ENCODE results near the gene ATF5.
"Not testable (repeated sequence)": the region's sequence is repeated elsewhere in the genome, so short reads cannot be mapped to it uniquely, and the experiment has no call there.

Gene ATF5

DNA sequence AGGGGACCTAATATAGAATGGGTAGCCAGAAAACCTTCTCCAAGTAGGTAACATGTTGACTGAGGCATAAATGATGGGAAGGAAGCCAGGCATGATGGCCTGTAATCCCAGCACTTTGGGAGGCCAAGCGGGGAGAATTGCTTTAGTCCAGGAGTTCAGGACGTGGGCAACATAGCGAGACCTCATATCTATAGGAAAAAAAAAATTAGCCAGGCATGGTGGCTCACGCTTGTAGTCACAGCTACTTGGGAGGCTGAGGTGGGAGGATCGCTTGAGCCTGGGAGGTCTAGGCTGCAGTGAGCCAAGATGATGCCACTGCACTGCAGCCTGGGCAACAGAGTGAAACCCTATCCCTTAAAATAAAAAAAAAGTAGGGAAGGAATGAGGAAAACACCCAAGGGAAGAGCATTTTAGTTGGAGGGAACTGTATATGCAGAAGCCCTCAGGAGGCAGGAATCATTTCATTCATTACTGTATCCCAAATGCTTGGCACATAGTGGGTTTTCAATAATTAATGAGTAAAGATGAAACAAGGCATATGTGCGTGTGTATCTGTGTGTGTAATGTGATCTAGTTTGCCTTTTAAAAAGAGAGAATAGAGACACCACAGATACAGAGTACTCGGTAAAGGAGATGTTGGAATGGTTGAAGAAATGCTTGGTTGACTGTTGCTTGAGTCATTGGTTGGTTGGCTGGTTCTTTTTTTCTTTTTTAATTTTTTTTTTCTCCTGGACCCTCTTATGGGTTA, 2.5 kb downstream of the ATF5 start:
- Histone ChIP-seq H3K27ac (ENCODE audit: low read depth, low read length) (no peak overlapping the region), H3K27me3 (ENCODE audit: control insufficient read depth, insufficient read depth, low read length) (no peaks in the 10 kb centered on the region), H3K4me1 (ENCODE audit: control insufficient read depth, insufficient read depth, low read length) (peaks cover 5% of the 10 kb centered on the region), H3K9ac (ENCODE audit: low read length) (no peak overlapping the region), H3K36me3 (ENCODE audit: control insufficient read depth, insufficient read depth, low read length) (peaks cover 4% of the 10 kb centered on the region), H3K4me3 (ENCODE audit: low read length) (no peak overlapping the region)

DNA sequence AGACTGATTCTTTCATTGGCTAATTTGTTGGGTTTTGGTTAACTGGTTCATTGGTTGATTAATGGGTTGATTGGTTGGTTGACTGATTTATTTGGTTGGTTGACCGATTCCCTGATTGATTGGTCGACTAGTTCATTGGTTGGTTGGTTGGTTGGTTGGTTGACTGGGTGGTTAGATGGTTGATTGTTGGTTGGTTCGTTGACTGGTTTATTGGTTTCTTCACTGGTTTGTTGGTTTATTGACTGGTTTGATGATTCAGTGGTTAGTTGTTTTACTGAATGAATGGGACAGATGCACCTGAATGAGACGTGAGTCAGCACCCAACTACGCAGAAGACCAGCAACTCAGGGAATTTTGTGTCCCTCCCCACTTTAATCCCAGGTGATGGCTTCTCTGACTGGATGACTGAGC, 3.0 kb downstream of the ATF5 start:
- Histone ChIP-seq H3K4me1 (ENCODE audit: control insufficient read depth, insufficient read depth, low read length) (peaks cover 5% of the 10 kb centered on the region), H3K27me3 (ENCODE audit: control insufficient read depth, insufficient read depth, low read length) (no peaks in the 10 kb centered on the region), H3K4me3 (ENCODE audit: low read length) (no peak overlapping the region), H3K9ac (ENCODE audit: low read length) (no peak overlapping the region), H3K36me3 (ENCODE audit: control insufficient read depth, insufficient read depth, low read length) (peaks cover 4% of the 10 kb centered on the region), H3K27ac (ENCODE audit: low read depth, low read length) (no peak overlapping the region)

DNA sequence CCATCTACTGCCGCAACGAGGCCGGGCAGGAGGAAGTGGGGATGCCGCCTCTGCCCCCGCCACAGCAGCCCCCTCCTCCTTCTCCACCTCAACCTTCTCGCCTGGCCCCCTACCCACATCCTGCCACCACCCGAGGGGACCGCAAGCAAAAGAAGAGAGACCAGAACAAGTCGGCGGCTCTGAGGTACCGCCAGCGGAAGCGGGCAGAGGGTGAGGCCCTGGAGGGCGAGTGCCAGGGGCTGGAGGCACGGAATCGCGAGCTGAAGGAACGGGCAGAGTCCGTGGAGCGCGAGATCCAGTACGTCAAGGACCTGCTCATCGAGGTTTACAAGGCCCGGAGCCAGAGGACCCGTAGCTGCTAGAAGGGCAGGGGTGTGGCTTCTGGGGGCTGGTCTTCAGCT, 3.7 kb downstream of the ATF5 start:
- Histone ChIP-seq H3K4me3 (ENCODE audit: low read length) (no peak overlapping the region), H3K36me3 (ENCODE audit: control insufficient read depth, insufficient read depth, low read length) (peaks cover under 1% of the 10 kb centered on the region), H3K27me3 (ENCODE audit: control insufficient read depth, insufficient read depth, low read length) (no peaks in the 10 kb centered on the region), H3K27ac (ENCODE audit: low read depth, low read length) (no peak overlapping the region), H3K9ac (ENCODE audit: low read length) (no peak overlapping the region), H3K4me1 (ENCODE audit: control insufficient read depth, insufficient read depth, low read length) (peaks cover 3% of the 10 kb centered on the region)

DNA sequence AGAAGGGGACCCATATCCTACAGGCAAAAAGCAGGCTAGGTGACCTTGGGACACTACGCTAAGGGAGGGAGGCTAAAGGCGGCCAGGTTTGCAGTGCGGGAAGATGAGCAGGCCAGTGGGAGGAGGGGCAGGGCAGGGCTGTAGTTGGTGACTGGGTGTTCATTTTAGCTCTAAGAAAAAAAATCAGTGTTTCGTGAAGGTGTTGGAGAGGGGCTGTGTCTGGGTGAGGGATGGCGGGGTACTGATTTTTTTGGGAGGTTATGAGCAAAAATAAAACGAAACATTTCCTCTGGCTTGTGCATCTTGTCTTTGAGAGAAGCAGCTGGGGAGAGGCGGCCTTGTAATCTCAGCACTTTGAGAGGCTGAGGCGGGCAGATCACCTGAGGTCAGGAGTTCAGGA, 4.6 kb downstream of the ATF5 start:
- Histone ChIP-seq H3K4me3 (ENCODE audit: low read length) (no peak overlapping the region), H3K27ac (ENCODE audit: low read depth, low read length) (no peak overlapping the region), H3K9ac (ENCODE audit: low read length) (no peak overlapping the region), H3K27me3 (ENCODE audit: control insufficient read depth, insufficient read depth, low read length) (no peaks in the 10 kb centered on the region), H3K36me3 (ENCODE audit: control insufficient read depth, insufficient read depth, low read length) (no peaks in the 10 kb centered on the region), H3K4me1 (ENCODE audit: control insufficient read depth, insufficient read depth, low read length) (no peaks in the 10 kb centered on the region)

DNA sequence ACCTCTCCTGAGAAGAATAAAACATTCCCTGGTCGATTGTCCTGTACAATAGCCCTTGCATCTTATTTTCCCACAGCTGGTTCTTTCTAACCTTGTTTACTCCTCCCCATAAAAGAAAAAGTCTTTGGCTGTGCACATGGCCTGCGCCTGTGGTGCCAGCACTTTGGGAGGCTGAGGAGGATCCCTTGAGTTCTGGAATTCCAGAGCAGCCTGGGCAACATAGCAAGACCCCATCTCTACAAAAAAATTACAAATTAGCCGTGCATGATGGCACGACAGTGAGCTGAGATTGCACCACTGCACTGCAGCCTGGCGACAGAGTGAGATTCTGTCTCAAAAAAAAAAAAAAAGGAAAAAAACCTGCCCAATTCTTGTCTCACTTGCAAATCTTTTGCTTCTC, 7.5 kb downstream of the ATF5 start:
- Histone ChIP-seq H3K4me3 (ENCODE audit: low read length) (no peak overlapping the region), H3K27ac (ENCODE audit: low read depth, low read length) (no peak overlapping the region), H3K4me1 (ENCODE audit: control insufficient read depth, insufficient read depth, low read length) (no peaks in the 10 kb centered on the region), H3K9ac (ENCODE audit: low read length) (no peak overlapping the region), H3K36me3 (ENCODE audit: control insufficient read depth, insufficient read depth, low read length) (no peaks in the 10 kb centered on the region), H3K27me3 (ENCODE audit: control insufficient read depth, insufficient read depth, low read length) (no peaks in the 10 kb centered on the region)

- Histone ChIP-seq H3K27me3 (ENCODE audit: control insufficient read depth, insufficient read depth, low read length) (no peaks in the 10 kb centered on the region), H3K4me1 (ENCODE audit: control insufficient read depth, insufficient read depth, low read length) (no peaks in the 10 kb centered on the region), H3K27ac (ENCODE audit: low read depth, low read length) (no peak overlapping the region), H3K36me3 (ENCODE audit: control insufficient read depth, insufficient read depth, low read length) (no peaks in the 10 kb centered on the region), H3K9ac (ENCODE audit: low read length) (no peak overlapping the region), H3K4me3 (ENCODE audit: low read length) (peak overlapping the region; percentile 51)
Observed at GRCh38 chr19:49937750-49938381, 8.9 kb downstream of the ATF5 start.

- Histone ChIP-seq H3K27me3 (ENCODE audit: control insufficient read depth, insufficient read depth, low read length) (no peaks in the 10 kb centered on the region), H3K4me1 (ENCODE audit: control insufficient read depth, insufficient read depth, low read length) (no peaks in the 10 kb centered on the region), H3K27ac (ENCODE audit: low read depth, low read length) (no peak overlapping the region), H3K36me3 (ENCODE audit: control insufficient read depth, insufficient read depth, low read length) (no peaks in the 10 kb centered on the region), H3K9ac (ENCODE audit: low read length) (no peak overlapping the region), H3K4me3 (ENCODE audit: low read length) (no peak overlapping the region)
Observed at GRCh38 chr19:49938662-49939061, 9.7 kb downstream of the ATF5 start.

GRCh38 chr19:49939721-49940481, 10.9 kb downstream of the ATF5 start:
- no peaks in the 10 kb centered on the region for H3K4me1 ChIP-seq (ENCODE audit: control insufficient read depth, insufficient read depth, low read length)
- H3K4me3 ChIP-seq (ENCODE audit: low read length), result no peak overlapping the region
- H3K9ac ChIP-seq (ENCODE audit: low read length), result no peak overlapping the region
- no peak overlapping the region for H3K27ac ChIP-seq (ENCODE audit: low read depth, low read length)
- no peaks in the 10 kb centered on the region for H3K27me3 ChIP-seq (ENCODE audit: control insufficient read depth, insufficient read depth, low read length)
- H3K36me3 ChIP-seq (ENCODE audit: control insufficient read depth, insufficient read depth, low read length), result no peaks in the 10 kb centered on the region

DNA sequence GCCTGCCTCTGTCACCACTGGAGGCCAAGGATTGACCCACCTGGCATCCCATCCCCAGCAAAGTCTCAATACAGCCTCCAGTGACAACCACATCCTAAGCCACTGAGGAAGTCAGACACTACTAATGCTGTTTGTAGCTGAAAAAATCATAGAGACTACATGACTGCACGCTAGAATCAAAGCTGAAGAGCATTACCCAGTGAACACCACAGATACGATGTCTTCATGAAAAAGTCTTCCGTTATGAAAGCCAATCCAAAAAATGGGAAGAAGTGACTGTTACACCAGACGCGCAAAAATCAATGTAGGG, 11.4 kb downstream of the ATF5 start:
- Histone ChIP-seq H3K27ac (ENCODE audit: low read depth, low read length) (no peak overlapping the region), H3K36me3 (ENCODE audit: control insufficient read depth, insufficient read depth, low read length) (no peaks in the 10 kb centered on the region)

DNA sequence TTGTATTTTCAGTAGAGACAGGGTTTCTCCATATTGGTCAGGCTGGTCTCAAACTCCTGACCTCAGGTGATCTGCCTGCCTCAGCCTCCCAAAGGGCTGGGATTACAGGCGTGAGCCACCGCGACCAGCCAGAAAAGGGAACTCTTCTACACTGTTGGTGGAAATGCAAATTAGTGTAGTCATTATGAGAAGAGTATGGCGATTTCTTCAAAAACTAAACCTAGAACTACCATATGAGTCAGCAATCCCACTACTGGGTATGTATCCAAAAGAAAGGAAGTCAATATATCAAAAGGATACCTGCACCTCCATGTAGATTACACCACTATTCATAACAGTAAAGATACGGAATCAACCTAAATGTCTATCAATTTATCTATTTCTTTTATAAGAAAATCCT, 15.6 kb downstream of the ATF5 start:
- H3K27me3 ChIP-seq (ENCODE audit: control insufficient read depth, insufficient read depth, low read length); H3K27ac ChIP-seq (ENCODE audit: low read depth, low read length); H3K4me3 ChIP-seq (ENCODE audit: low read length); H3K9ac ChIP-seq (ENCODE audit: low read length); H3K4me1 ChIP-seq (ENCODE audit: control insufficient read depth, insufficient read depth, low read length); H3K36me3 ChIP-seq (ENCODE audit: control insufficient read depth, insufficient read depth, low read length): not testable (repeated sequence)

More for the DNA sequence above, 11.4 kb downstream of the ATF5 start:
- H3K4me3 ChIP-seq (ENCODE audit: low read length), result no peak overlapping the region
- no peak overlapping the region for H3K9ac ChIP-seq (ENCODE audit: low read length)
- H3K27me3 ChIP-seq (ENCODE audit: control insufficient read depth, insufficient read depth, low read length), result no peaks in the 10 kb centered on the region
- no peaks in the 10 kb centered on the region for H3K4me1 ChIP-seq (ENCODE audit: control insufficient read depth, insufficient read depth, low read length)

- Histone ChIP-seq H3K4me3 (ENCODE audit: low read length) (no peak overlapping the region), H3K36me3 (ENCODE audit: control insufficient read depth, insufficient read depth, low read length) (no peaks in the 10 kb centered on the region), H3K4me1 (ENCODE audit: control insufficient read depth, insufficient read depth, low read length) (no peaks in the 10 kb centered on the region), H3K9ac (ENCODE audit: low read length) (no peak overlapping the region), H3K27ac (ENCODE audit: low read depth, low read length) (no peak overlapping the region), H3K27me3 (ENCODE audit: control insufficient read depth, insufficient read depth, low read length) (no peaks in the 10 kb centered on the region)
Observed at GRCh38 chr19:49946415-49946814, 17.4 kb downstream of the ATF5 start.

- Histone ChIP-seq H3K27me3 (ENCODE audit: control insufficient read depth, insufficient read depth, low read length) (no peaks in the 10 kb centered on the region), H3K4me1 (ENCODE audit: control insufficient read depth, insufficient read depth, low read length) (no peaks in the 10 kb centered on the region), H3K4me3 (ENCODE audit: low read length) (no peak overlapping the region), H3K27ac (ENCODE audit: low read depth, low read length) (no peak overlapping the region), H3K9ac (ENCODE audit: low read length) (no peak overlapping the region), H3K36me3 (ENCODE audit: control insufficient read depth, insufficient read depth, low read length) (no peaks in the 10 kb centered on the region)
Observed at GRCh38 chr19:49949742-49950589, 21.0 kb downstream of the ATF5 start.
